ENCODE results near the gene SOX6.

The SOX6 gene

DNA sequence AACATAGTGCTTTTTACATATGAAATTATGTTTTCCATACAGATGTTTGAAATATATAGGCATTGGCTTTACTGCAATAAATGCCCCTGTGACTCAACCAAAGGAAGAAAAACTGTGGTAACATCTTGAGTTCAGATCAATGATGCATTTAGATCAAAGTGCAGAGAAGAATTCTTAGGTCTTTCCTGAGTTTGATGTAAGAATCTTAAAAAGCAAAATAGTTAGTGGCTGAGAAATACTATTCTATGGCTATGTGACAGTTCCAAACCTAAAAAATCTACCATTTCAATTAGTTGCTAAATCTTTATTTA lies 93.7 kb downstream of the SOX6 start:
- in situ Hi-C loops (cut with MboI; ENCODE audit: low pct_unique_long_range_greater_than_20kb, low sequenced_read_pairs, unreplicated experiment), result no loop called here
- DNase-seq (ENCODE audit: low spot score), result no peak
- TF ChIP-seq, protein P1, sequence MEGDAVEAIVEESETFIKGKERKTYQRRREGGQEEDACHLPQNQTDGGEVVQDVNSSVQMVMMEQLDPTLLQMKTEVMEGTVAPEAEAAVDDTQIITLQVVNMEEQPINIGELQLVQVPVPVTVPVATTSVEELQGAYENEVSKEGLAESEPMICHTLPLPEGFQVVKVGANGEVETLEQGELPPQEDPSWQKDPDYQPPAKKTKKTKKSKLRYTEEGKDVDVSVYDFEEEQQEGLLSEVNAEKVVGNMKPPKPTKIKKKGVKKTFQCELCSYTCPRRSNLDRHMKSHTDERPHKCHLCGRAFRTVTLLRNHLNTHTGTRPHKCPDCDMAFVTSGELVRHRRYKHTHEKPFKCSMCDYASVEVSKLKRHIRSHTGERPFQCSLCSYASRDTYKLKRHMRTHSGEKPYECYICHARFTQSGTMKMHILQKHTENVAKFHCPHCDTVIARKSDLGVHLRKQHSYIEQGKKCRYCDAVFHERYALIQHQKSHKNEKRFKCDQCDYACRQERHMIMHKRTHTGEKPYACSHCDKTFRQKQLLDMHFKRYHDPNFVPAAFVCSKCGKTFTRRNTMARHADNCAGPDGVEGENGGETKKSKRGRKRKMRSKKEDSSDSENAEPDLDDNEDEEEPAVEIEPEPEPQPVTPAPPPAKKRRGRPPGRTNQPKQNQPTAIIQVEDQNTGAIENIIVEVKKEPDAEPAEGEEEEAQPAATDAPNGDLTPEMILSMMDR (IDR thresholded peaks at IDR 0.05; ENCODE audit: extremely low read depth, insufficient read depth, missing control alignments), result no peak

DNA sequence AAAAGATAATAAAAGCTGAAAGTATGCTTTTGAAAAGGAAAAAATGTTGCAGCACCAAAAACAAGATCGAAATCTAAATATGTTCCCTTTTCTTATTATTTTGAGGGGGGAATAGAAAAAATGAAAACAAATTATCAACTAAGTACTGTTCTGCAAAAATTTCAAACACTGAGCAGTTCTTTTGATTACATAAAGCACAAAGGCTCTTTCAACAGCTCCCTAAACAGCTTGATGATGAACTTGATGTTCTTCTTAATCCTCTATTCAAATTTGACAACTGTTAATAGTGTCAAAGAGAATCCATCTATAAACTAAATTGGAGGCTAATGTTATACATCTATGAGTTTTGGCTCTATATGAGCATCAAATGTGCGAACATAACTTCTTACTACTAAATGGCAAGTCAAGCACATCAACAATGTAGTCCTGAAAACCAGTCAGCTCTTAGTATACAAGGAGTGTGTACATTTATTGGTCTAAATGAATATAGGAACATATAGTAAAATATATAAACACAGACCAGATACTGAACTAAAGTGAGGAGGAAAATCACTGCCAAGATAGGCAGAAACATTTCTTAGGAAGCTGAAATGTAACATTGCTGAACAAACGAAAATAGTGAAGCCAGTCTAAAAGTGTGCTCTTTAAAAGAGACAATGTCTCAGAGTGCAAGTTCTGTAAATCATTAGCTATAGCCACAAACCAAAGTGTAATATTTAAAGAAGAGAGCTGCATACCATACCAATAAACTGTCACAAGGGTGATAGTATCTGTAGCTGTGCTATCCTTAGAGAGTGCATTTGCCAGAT lies 94.3 kb downstream of the SOX6 start:
- TF ChIP-seq, protein P1 (IDR thresholded peaks at IDR 0.05; ENCODE audit: extremely low read depth, insufficient read depth, missing control alignments), result no peak
- DNase-seq (ENCODE audit: low spot score), result no peak
- in situ Hi-C loops (cut with MboI; ENCODE audit: low pct_unique_long_range_greater_than_20kb, low sequenced_read_pairs, unreplicated experiment), result no loop called here

DNA sequence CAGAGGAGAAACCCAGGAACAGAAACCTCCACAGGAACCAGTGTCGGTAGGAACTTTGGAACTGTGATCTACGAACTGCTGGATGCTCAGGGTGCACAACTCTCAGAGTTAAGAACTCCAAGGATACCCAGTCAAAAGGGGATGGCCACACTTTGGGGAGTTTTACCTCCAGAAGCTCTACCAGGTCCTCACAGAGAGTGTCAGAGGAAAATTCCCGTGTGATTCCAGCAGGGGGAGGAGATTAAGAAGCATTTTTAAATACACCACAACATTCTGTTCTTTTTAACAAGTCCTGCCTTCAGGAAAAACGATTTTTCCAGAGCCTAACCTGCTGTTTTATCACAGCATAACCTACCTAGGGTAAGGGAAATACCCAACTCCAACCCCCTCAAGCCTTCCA lies 104.0 kb downstream of the SOX6 start:
- in situ Hi-C loops (cut with MboI; ENCODE audit: low pct_unique_long_range_greater_than_20kb, low sequenced_read_pairs, unreplicated experiment), result no loop called here
- TF ChIP-seq, protein P1 (IDR thresholded peaks at IDR 0.05; ENCODE audit: extremely low read depth, insufficient read depth, missing control alignments), result no peak
- DNase-seq (ENCODE audit: low spot score), result no peak

DNA sequence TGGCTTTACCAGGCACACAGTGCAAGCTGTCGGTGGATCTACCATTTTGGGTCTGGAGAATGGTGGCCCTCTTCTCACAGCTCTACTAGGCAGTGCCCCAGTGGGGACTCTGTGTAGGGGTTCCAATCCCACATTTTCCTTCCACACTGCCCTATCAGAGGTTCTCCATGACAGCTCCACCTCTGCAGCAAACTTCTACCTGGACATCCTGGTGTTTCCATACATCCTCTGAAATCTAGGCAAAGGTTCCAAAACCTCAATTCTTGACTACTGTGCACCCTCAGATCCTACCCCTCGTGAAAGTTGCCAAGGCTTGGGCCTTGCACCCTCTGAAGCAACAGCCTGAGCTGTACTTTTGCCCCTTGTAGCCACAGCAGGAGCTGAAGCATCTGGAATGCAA lies 108.1 kb downstream of the SOX6 start:
- TF ChIP-seq, protein P1 (IDR thresholded peaks at IDR 0.05; ENCODE audit: extremely low read depth, insufficient read depth, missing control alignments), result no peak
- in situ Hi-C loops (cut with MboI; ENCODE audit: low pct_unique_long_range_greater_than_20kb, low sequenced_read_pairs, unreplicated experiment), result no loop called here
- no peak for DNase-seq (ENCODE audit: low spot score)

- DNase-seq (ENCODE audit: low spot score), result no peak
- in situ Hi-C loops (cut with MboI; ENCODE audit: low pct_unique_long_range_greater_than_20kb, low sequenced_read_pairs, unreplicated experiment), result no loop called here
- TF ChIP-seq, protein P1 (IDR thresholded peaks at IDR 0.05; ENCODE audit: extremely low read depth, insufficient read depth, missing control alignments), result no peak
Observed at GRCh38 chr11:16242806-16243205, 113.5 kb downstream of the SOX6 start.

GRCh38 chr11:16240687-16241086 lies 115.7 kb downstream of the SOX6 start:
- TF ChIP-seq, protein P1 (IDR thresholded peaks at IDR 0.05; ENCODE audit: extremely low read depth, insufficient read depth, missing control alignments), result no peak
- in situ Hi-C loops (cut with MboI; ENCODE audit: low pct_unique_long_range_greater_than_20kb, low sequenced_read_pairs, unreplicated experiment), result no loop called here
- no peak for DNase-seq (ENCODE audit: low spot score)

Measured in GM13977 (cell line).